Activated CD8-positive, alpha-beta memory T cell treated with anti-CD3 and anti-CD28 coated beads for 36 hours (primary cell): Measurements from ENCODE around the gene LRRC75A. TPM values are rescaled to one million over a fixed set of nuclear protein-coding genes. Genes with fewer than 3 reads are reported as not detected.
"Not testable (repeated sequence)": the region's sequence is repeated elsewhere in the genome, so short reads cannot be mapped to it uniquely, and the experiment has no call there.

Source experiments
- CTCF ChIA-PET: fragments of 350-600 bp; sonication (Branson Sonifier 250); formaldehyde crosslinking; loops from one replicate; lab custom pipeline; 2021; ENCODE audit warnings: antibody characterized with exemption; lab: Charles Lee
- POLR2A ChIA-PET: fragments of 350-600 bp; sonication (Branson Sonifier 250); formaldehyde crosslinking; loops from one replicate; lab custom pipeline; 2021; ENCODE audit warnings: antibody characterized with exemption; lab: Charles Lee
- total RNA-seq, 2 experiments: library from RNA; stranded (reverse); gene quantifications; one replicate each; pipeline ENCODE4 v1.2.3, GENCODE V29; 2021

LRRC75A gene
- total RNA-seq, 2 experiments from 2014 or later = 1.6 to 1.8 TPM

DNA sequence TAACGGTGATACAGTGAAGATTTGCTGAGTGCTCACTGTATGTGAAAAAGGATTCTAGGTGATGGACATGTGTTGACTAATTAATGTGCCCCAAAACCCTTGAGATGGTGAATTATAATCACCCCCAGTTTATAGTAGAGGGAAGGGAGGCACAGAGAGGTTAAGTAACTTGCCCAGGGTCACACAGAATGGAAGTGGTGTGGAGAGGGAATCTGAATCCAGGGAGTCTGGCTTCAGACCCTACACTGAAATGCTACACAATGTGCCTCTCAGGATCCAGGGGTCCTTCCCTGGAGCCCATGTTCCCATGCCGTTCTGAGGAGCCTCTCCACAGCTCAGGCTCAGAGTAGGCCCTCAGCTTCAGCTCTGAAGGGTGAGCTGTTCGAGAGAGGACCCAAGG is 65.0 kb downstream of the LRRC75A start:
- ChIA-PET CTCF (interaction anchor here (0.8 to 2.7 kb wide), 7 partner anchors 8 to 95 kb away, joined by 3 to 7 read pairs (median 3); no protein-coding TSS in a partner anchor), POLR2A (no interaction called here)

DNA sequence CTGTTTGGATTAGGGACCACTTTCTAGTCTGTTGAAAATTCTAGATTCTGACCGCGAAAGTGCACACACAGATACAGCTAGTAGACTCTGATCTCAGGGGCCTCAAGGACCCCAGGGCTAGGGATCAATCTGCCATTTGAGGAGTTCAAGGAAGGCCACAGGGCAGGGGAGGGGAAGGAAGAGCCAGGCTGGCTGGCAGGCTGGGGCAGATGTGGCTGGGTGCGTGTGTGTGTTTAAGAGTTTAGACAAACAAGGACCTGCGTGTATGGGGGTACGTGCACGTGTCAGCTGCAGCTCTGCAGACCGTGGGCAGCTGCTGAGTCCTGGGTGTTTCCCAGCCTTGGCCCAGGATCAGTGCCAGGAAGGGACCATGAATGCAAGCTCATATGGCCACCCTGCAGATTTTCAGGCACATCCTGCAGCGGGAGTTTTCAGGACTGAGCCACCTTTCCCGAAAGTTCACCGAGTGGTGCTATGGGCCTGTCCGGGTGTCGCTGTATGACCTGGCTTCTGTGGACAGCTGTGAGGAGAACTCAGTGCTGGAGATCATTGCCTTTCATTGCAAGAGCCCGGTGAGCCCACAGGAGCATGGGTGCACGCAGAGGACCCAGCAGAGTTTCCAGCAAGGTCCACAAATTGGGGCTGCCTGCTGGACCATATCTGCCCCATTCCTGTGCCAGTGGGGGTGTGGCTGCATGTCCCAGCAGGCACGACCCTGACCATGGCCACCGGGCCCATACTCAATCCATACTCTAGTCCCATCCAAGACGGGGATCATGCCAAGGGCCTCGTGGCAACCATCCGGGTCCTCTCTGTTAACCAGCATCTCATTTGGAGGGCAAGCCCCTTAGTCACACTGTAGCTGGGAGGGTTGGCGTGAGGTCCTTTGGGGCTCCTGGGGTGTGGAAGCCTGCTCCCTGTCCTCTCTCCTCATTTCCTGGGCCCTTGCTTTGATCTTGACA is 66.0 kb downstream of the LRRC75A start:
- ChIA-PET CTCF (no interaction called here), POLR2A (no interaction called here)

DNA sequence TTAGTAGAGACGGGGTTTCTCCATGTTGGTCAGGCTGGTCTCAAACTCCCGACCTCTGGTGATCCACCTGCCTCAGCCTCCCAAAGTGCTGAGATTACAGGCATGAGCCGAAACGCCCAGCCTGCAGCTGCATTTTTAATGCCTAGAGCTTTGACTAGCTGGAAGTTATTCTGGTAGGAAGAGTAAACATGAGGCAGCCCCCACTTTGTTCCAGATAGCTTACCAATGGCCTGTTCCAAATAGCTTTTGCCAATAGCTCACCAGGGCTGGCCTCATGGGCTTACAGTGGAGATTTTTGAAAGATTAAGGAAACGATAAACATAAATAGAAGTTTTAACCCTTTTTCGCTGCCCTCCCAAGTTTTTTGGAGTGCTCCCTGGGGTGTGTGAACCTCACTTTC is 66.8 kb downstream of the LRRC75A start:
- ChIA-PET CTCF (no interaction called here), POLR2A (interaction anchor here (0.5 kb wide), 1 partner anchor 44 kb away, joined by 3 read pairs; the partner anchor contains the start of gene UBB)

DNA sequence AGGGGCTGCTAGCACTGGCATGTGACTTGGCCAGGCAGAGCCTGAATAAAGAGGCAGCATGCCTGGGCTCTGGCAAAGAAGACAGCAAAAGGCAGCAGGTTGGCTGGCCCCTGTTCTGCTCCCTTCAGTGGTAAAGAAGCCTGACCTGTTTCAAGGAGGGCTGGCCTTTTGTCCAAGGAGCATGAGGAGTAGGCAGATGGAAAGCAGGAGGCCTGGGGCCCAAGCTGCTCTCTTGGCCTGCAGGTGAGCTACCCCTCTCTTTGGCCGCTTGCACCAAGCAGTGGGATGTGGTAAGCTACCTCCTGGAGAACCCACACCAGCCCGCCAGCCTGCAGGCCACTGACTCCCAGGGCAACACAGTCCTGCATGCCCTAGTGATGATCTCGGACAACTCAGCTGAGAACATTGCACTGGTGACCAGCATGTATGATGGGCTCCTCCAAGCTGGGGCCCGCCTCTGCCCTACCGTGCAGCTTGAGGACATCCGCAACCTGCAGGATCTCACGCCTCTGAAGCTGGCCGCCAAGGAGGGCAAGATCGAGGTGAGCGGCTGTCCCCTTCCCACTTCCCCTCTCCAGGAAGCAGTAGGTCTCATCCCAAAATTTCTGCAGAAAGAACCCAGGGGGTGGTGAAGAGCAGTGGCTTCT is 68.6 kb downstream of the LRRC75A start:
- ChIA-PET POLR2A (interaction anchor here (0.5 kb wide), 1 partner anchor 165 kb away, joined by 3 read pairs; no protein-coding TSS in a partner anchor), CTCF (interaction anchor here (1.1 kb wide), 1 partner anchor 15 kb away, joined by 3 read pairs; no protein-coding TSS in a partner anchor)

DNA sequence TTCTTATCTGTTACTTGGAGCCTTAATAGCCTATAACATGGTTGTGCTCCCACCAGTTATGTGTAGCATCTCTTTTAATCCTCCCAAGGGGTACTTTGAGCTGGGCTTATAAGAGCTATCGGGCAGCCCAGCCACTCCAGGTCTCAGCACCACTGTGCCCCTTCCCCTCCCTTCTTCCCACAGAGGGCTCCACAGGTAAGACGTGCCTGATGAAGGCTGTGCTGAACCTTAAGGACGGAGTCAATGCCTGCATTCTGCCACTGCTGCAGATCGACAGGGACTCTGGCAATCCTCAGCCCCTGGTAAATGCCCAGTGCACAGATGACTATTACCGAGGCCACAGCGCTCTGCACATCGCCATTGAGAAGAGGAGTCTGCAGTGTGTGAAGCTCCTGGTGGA is 69.6 kb downstream of the LRRC75A start:
- CTCF ChIA-PET = interaction anchor here (0.7 kb wide), 1 partner anchor 59 kb away, joined by 3 read pairs; no protein-coding TSS in a partner anchor
- POLR2A ChIA-PET = no interaction called here

DNA sequence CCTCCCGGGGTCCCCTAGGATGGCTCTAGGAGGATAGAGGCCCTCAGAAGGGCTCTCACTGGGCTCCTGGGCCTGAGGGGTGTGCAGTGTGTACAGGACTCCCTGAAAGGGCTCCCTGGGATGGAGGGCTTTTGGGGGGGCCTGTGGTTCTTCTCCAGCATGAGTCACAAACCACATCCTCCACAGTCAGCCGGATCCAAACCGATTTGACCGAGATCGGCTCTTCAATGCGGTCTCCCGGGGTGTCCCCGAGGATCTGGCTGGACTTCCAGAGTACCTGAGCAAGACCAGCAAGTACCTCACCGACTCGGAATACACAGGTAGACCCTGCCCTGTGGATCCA is 72.1 kb downstream of the LRRC75A start:
- CTCF ChIA-PET = interaction anchor here (1.6 to 1.8 kb wide), 2 partner anchors 19 to 26 kb away, joined by 3 to 6 read pairs; no protein-coding TSS in a partner anchor
- POLR2A ChIA-PET = interaction anchor here (1.2 to 6.3 kb wide), 3 partner anchors 20 to 39 kb away, joined by 5 to 92 read pairs (median 6); partner anchors contain the start of gene UBB

DNA sequence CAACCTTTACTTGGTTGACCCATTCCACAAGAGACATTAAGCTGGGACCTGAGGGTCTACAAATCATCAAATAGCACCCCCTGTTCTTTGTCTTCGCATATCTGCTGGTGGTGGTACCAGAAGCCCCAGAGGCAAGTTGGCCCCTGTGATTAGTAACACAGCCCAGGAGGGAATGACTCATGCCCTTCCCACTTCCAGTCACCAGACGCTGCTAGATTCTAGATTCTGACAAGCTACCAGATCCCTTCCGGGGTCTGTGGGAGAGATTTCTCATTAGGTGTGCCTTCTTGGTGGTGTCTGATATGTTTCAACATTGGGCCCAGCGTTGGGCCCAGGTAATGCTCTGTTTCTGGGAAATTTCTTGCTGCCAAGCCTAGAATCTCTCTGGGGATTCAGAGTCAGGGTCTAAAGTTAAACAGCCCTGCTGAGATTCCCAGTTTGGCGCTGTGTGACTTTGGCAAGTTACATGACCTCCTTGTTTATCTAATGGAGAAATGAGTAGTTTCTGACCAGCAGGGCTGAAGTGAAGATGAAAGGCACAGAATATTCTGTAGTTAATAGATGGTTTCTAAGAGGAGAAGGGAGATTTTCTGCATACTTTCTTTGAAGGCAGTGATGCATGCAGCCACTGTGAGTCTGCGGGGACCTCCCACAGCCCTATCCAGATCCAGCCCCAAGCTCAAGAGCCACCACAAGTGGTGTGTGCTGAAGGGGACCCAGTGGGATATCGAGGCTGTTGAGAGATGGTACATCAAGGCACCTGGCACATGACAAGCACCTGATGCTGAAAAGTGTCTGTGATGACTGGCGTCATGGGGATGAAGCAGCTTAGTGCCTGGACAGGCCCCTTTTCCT is 72.7 kb downstream of the LRRC75A start:
- ChIA-PET POLR2A (interaction anchor here (0.6 to 6.3 kb wide), 5 partner anchors 21 to 119 kb away, joined by 3 to 92 read pairs (median 6); partner anchors contain the start of gene UBB), CTCF (interaction anchor here (1.0 to 1.8 kb wide), 4 partner anchors 8 to 26 kb away, joined by 3 to 6 read pairs (median 4); no protein-coding TSS in a partner anchor)

DNA sequence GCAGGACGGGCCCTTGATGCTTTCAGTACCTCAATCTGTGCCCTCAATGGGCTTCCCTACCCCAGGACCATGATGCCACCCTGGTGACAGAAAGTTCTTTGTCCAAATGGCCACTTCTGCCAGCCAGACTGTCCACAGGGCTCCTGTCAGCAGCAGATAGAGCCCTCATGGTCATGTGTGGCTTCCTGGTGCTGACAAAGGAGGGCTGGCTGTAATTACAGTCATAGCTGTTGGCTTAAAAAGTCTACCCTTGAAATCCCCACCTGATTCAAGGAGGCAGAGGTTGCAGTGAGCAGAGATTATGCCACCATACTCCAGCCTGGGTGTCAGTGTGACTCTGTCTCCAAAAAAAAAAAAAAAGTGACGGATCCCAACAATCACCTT is 73.3 kb downstream of the LRRC75A start:
- ChIA-PET CTCF (interaction anchor here (1.0 to 1.8 kb wide), 4 partner anchors 9 to 27 kb away, joined by 3 to 6 read pairs (median 4); no protein-coding TSS in a partner anchor), POLR2A (interaction anchor here (0.6 to 6.3 kb wide), 5 partner anchors 21 to 118 kb away, joined by 3 to 92 read pairs (median 6); partner anchors contain the start of gene UBB)

DNA sequence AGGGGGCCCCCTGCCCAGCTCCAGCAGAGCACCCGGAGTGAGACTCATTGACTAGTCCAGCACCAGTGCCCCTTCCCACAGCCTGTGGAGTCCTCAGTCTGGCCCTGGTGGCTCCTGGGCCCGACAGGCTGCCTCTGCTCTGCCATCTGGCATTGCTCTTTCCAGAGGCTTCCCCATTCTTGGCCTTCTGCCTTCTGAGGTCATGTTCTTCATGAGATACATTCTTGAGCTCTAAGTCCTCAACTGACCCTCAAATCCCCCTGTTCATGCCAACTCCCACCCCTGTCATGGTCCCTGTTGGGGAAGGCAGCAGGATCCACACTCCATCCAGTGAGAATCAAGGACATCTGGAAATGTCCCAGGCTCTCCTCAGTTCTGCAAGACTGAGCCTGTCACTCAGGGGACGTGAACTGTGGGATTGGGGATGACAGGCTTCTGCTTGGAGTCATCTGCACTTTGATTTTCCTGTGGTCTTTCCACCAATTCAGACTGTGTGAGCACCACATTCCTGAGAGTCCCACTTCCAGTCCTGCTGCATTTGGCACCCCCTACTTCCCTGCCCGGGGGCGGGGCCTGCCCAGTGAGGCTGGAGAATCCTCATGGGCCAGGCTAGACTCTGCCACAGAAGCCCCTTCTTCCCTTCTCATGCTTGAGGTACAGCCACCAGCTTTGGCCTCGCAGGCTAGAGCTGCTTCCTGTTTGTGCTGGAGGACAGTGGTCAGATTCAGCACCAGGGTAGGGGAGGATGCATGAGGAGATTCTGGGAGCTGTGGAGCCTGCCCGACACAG is 73.9 kb downstream of the LRRC75A start:
- POLR2A ChIA-PET = interaction anchor here (0.9 to 6.3 kb wide), 4 partner anchors 22 to 37 kb away, joined by 3 to 92 read pairs (median 6); partner anchors contain the start of gene UBB
- CTCF ChIA-PET = interaction anchor here (1.0 to 1.8 kb wide), 5 partner anchors 8 to 27 kb away, joined by 3 to 6 read pairs (median 3); no protein-coding TSS in a partner anchor

DNA sequence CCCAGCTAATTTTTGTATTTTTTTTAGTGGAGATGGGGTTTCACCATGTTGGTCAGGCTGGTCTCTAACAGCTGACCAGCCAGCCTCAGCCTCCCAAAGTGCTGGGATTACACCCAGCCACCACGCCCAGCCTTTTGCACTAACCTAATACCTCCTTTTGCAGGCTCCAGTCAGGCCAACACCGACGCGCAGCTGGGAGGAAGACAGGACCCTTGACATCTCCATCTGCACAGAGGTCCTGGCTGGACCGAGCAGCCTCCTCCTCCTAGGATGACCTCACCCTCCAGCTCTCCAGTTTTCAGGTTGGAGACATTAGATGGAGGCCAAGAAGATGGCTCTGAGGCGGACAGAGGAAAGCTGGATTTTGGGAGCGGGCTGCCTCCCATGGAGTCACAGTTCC is 74.6 kb downstream of the LRRC75A start:
- CTCF ChIA-PET = interaction anchor here (0.6 to 1.4 kb wide), 3 partner anchors 10 to 734 kb away, joined by 3 to 4 read pairs (median 3); no protein-coding TSS in a partner anchor
- POLR2A ChIA-PET = interaction anchor here (0.7 to 6.3 kb wide), 5 partner anchors 23 to 132 kb away, joined by 3 to 92 read pairs (median 12); partner anchors contain the start of gene UBB

DNA sequence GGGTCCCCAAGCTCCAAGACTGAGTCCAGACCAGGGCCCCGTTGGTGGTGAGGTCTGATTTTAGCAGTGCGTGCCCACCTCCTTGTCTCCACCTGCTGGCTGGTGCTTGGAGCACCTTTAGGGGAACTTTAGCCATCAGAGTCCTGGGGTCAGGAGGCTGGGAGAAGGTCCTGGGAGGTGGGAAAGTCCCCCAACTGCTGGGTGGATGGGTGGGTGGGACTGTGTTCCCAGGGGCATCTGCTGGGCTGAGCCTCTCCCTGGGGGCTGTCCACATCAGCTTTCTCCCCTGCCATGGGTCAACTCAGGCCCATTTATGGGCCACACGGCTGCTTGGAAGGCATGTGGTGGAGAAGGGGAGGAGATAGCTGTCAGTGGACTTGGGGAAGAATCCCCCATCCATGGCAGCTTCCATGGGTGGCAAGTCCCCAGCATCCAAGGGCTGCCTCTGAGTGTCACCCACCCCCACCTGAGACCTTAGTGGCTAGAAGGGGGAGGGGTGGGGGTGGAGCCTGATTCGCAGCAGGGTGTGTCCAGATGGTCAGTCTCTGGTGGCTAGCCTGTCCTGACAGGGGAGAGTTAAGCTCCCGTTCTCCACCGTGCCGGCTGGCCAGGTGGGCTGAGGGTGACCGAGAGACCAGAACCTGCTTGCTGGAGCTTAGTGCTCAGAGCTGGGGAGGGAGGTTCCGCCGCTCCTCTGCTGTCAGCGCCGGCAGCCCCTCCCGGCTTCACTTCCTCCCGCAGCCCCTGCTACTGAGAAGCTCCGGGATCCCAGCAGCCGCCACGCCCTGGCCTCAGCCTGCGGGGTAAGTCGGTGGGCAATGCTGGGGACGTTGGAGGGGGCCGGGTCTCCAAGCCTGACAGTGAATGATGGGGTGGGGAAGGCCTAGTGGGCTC is 76.7 kb downstream of the LRRC75A start, which contains the start of gene TRPV2:
Gene TRPV2 (plus strand): TSS at position 541 of the 894 bp plus-strand sequence. CDS start 2,098 bp downstream, outside the sequence.
- ChIA-PET CTCF (interaction anchor here (0.6 to 2.5 kb wide), 16 partner anchors 7 to 225 kb away, joined by 3 to 24 read pairs (median 4); no protein-coding TSS in a partner anchor), POLR2A (interaction anchor here (1.1 to 6.3 kb wide), 4 partner anchors 25 to 62 kb away, joined by 3 to 92 read pairs (median 15); partner anchors contain the start of genes CENPV and UBB)

DNA sequence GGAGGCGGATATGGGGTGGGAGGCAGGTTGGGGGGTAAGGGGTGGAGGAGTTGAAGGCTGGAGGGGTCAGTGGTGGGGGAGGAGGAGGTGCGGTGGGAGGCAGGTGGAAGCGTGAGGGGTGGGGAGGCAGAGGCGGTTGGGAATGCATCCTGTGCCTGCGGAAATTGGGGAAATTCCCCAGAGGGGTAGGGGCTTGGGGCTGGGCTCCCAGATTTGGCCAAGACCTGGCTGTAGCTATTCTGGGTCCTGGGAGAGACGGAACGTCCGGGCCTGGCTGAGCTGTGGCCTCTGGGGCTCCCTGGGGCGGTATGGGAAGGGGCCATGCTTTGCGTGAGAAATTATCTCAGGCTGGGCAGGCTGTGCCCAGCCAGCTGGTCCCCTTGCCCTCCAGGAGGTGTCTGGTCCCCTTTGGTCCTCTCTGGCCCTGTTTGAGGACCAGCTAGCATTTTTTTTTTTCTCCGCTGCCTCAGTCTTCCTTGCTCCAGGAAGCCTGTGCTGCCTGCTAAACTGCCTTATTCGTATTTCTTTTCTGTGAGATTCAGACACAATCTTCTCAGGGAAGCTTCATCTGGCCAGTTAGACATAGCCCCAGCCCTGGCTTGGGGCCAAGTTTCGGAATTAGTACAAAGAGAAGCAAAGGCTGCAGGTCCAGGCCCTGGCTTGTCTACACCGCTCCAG is 83.9 kb downstream of the LRRC75A start:
- ChIA-PET POLR2A (no interaction called here), CTCF (interaction anchor here (0.6 to 1.6 kb wide), 3 partner anchors 8 to 22 kb away, joined by 3 to 4 read pairs (median 3); no protein-coding TSS in a partner anchor)

DNA sequence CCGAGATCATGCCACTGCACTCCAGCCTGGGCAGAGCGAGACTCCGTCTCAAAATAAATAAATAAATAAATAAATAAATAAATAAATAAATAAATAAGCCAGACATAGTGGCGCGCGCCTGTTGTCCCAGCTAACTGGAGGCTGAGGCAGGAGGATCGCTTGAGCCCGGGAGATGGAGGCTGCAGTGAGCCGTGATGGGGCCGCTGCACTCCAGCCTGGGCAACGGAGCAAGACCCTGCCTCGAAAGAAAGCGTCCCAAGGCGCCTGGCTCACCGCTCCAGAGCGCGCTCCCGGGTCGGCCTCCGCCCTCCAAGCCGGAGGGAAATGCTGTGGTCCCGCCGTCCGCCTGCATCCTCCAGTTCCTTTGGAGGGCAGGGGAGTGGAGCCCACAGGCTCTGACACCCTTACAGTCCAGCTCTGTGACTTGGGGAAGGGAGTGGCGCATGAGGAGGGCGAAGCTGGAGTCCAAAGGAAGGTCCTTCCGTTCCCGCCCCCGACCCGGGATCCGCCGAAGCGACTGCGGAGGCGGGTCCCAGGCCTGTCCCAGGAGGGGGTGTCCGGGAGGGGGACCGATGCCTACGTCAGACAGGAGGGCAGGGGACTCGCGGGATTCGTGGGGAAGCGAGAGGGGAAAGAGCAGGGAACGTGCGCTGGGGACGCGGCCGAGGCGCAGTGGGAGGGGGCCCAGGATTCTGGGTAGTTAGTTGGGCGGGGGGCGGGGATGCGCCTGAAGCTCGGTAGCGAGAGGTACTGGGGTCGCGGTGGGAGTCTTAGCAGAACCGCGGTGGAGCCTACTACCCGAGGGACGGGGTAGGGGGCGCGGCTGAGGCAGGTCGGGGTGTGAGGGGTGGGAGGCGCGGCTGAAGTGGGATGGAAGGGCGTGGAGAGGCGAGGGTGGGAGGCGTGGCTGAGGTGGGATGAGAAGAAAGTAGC is 85.0 kb downstream of the LRRC75A start:
- CTCF ChIA-PET = interaction anchor here (1.1 to 1.6 kb wide), 3 partner anchors 9 to 201 kb away, joined by 3 to 5 read pairs (median 4); partner anchors contain the start of gene TRPV2

DNA sequence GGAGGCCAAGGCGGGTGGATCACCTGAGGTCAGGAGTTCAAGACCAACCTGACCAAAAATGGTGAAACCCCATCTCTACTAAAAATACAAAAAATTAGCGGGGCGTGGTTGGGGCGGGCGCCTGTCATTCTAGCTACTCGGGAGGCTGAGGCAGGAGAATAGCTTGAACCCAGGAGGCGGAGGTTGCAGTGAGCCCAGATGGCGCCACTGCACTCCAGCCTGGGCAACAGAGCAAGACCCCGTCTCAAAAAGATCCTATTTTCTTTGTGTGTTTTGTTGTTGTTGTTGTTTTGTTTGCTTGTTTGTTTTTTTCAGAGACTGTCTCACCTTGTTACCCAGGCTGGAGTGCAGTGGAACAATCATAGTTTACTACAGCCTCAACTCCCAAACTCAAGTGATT is 88.1 kb downstream of the LRRC75A start:
- POLR2A ChIA-PET = not testable (repeated sequence)

More for the DNA sequence above, 85.0 kb downstream of the LRRC75A start:
- POLR2A ChIA-PET = no interaction called here

More for the DNA sequence above, 88.1 kb downstream of the LRRC75A start:
- CTCF ChIA-PET = interaction anchor here (0.7 kb wide), 1 partner anchor 10 kb away, joined by 3 read pairs; no protein-coding TSS in a partner anchor
